Kasumi-1 (cell line): Measurements from ENCODE around the gene MACF1.
"Not testable (repeated sequence)": the region's sequence is repeated elsewhere in the genome, so short reads cannot be mapped to it uniquely, and the experiment has no call there.

Experiments used
- DNase-seq, 2 experiments: peaks; one replicate each; lab custom pipeline; 2025; lab: John Stamatoyannopoulos, UW

The MACF1 gene

GRCh38 chr1:39514710-39515124 is 310.2 kb downstream of the MACF1 start:
- not testable (repeated sequence) for DNase-seq

GRCh38 chr1:39515131-39516086 is 310.9 kb downstream of the MACF1 start:
- peak in 1 of 2 experiments; percentile 12 for DNase-seq

GRCh38 chr1:39516841-39517240 is 312.3 kb downstream of the MACF1 start:
- DNase-seq, result not testable (repeated sequence)

GRCh38 chr1:39517936-39518335 is 313.4 kb downstream of the MACF1 start:
- not testable (repeated sequence) for DNase-seq

- DNase-seq, result not testable (repeated sequence)
Observed at GRCh38 chr1:39519376-39519775, 314.9 kb downstream of the MACF1 start.

- DNase-seq, result not testable (repeated sequence)
Observed at GRCh38 chr1:39522221-39522620, 317.7 kb downstream of the MACF1 start.

- DNase-seq, result no peak
Observed at GRCh38 chr1:39522661-39523567, 318.4 kb downstream of the MACF1 start.

- DNase-seq, result no peak
Observed at GRCh38 chr1:39524171-39524570, 319.7 kb downstream of the MACF1 start.

- no peak for DNase-seq
Observed at GRCh38 chr1:39524591-39525365, 320.3 kb downstream of the MACF1 start.

- no peak for DNase-seq
Observed at GRCh38 chr1:39525366-39526165, 321.1 kb downstream of the MACF1 start.

- no peak for DNase-seq
Observed at GRCh38 chr1:39526466-39527189, 322.1 kb downstream of the MACF1 start.

- not testable (repeated sequence) for DNase-seq
Observed at GRCh38 chr1:39527190-39527579, 322.7 kb downstream of the MACF1 start.

- no peak for DNase-seq
Observed at GRCh38 chr1:39528082-39528481, 323.6 kb downstream of the MACF1 start.

GRCh38 chr1:39529901-39530535 is 325.5 kb downstream of the MACF1 start:
- DNase-seq, result no peak

- no peak for DNase-seq
Observed at GRCh38 chr1:39531526-39531925, 327.0 kb downstream of the MACF1 start.

GRCh38 chr1:39533442-39533841 is 328.9 kb downstream of the MACF1 start:
- no peak for DNase-seq
